SK-N-MC (cell line): ENCODE results near the gene OR10S1.
"Not testable (repeated sequence)": the region's sequence is repeated elsewhere in the genome, so short reads cannot be mapped to it uniquely, and the experiment has no call there.

Experiments used
- DNase-seq: peaks from one replicate; pipeline ENCODE4 v3.0.0-alpha.2; 2011; ENCODE audit warnings: low read depth, low spot score
- H3K27ac ChIP-seq: fragments of 200-600 bp; sonication (generic); 2 replicates; pipeline ENCODE4 v1.5.1; 2016; ENCODE audit warnings: mixed run types
- H3K36me3 ChIP-seq: fragments of 200-600 bp; sonication (generic); 2 replicates; pipeline ENCODE4 v1.6.1; 2017; ENCODE audit warnings: antibody characterized with exemption, low read length, mixed read lengths; ENCODE audit not compliant: insufficient read depth
- H3K4me3 ChIP-seq: fragments of 200-600 bp; sonication (generic); 2 replicates; pipeline ENCODE4 v1.5.1; 2016
- H3K9ac ChIP-seq: fragments of 200-600 bp; sonication (generic); 2 replicates; pipeline ENCODE4 v1.8.0; 2017; ENCODE audit warnings: mixed run types, mixed read lengths; ENCODE audit not compliant: insufficient read length
- H3K9me3 ChIP-seq: fragments of 200-600 bp; sonication (generic); 2 replicates; pipeline ENCODE4 v1.6.1; 2017; ENCODE audit warnings: low read depth, mild to moderate bottlenecking, antibody characterized with exemption, low read length, moderate library complexity, mixed read lengths
- EZH2 ChIP-seq: fragments of 200-600 bp; sonication (generic); IDR thresholded peaks from one replicate; pipeline ENCODE4 v1.6.1; 2017; ENCODE audit warnings: antibody characterized with exemption
- FOXP2 ChIP-seq: optimal IDR thresholded peaks from 2 replicates; pipeline ENCODE3; 2011; ENCODE audit warnings: mild to moderate bottlenecking, moderate library complexity; ENCODE audit not compliant: insufficient read depth; ENCODE audit errors: extremely low read length, control extremely low read depth
- POLR2AphosphoS5 ChIP-seq: IDR thresholded peaks from 2 replicates; pipeline ENCODE4 v1.6.1; 2012; ENCODE audit warnings: mild to moderate bottlenecking, low read depth, low read length, borderline replicate concordance

OR10S1 gene, protein sequence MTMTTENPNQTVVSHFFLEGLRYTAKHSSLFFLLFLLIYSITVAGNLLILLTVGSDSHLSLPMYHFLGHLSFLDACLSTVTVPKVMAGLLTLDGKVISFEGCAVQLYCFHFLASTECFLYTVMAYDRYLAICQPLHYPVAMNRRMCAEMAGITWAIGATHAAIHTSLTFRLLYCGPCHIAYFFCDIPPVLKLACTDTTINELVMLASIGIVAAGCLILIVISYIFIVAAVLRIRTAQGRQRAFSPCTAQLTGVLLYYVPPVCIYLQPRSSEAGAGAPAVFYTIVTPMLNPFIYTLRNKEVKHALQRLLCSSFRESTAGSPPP

DNA sequence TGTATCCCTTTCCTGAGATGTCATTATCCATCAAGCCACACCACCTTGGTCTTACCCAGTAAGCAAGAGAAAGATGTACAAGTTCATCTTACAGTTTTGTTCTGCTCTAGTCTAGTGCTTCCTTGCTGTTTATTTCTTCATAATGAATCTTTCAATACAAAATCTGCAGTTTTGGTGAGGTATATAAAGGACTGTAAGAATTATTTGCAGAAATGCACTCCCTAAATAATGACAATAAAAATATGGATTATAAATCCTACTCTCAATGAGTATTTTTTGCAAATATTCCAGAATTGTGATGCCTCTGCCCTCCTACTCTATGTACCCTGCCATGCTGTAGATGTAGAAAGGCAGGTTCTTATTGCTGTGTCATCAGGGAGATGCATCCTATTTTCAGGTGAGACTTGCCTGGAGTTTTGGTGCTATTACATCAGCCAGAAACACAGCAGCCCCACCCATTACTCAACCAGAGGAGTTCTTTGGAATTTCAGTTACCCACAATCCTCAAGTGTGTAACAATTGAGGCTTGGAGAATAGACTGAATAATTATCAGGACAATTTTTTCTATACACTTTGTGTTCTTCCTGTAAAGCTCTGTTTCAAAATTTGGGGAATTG, at the start of gene OR10S1:
OR10S1 (minus strand) TSS at position 51 of the 617 bp plus-strand sequence. CDS start 117 bp downstream, outside the sequence.
- Histone ChIP-seq H3K9ac (no peak within 1 kb of the TSS), H3K4me3 (no peak within 1 kb of the TSS), H3K9me3 (no peaks in the 10 kb centered on the region), H3K27ac (no peak within 1 kb of the TSS), H3K36me3 (no peaks in the 10 kb centered on the region)
- DNase-seq: no peak
- TF ChIP-seq POLR2AphosphoS5: no peak
- no peak for TF ChIP-seq FOXP2
- no peak for TF ChIP-seq EZH2

DNA sequence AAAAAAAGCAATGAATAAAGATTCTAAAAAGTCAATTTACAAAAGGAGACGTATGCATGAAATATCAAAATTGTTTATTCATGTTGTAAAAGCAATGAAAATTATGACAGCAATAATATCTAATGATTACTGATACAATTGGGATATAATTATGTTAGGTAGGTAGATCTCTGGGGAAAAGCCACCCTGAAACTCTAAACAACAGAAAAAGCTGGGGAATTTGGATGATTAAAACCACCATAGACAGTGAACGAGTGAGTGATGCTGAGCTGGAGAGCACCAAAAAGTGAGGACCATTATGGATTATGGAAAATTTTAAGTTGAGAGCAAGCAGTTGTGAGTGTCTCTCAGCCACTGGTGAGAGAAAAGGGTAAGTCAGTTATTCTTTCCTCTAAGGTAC, 48.9 kb upstream of the OR10S1 start, which contains the start of gene OR10G8:
OR10G8 (plus strand) TSS at position 301 of the 400 bp plus-strand sequence. CDS start 2,825 bp downstream, outside the sequence.
- TF ChIP-seq POLR2AphosphoS5 (no peak), FOXP2 (no peak), EZH2 (no peak)
- H3K36me3 ChIP-seq: no peaks in the 10 kb centered on the region
- DNase-seq: no peak

DNA sequence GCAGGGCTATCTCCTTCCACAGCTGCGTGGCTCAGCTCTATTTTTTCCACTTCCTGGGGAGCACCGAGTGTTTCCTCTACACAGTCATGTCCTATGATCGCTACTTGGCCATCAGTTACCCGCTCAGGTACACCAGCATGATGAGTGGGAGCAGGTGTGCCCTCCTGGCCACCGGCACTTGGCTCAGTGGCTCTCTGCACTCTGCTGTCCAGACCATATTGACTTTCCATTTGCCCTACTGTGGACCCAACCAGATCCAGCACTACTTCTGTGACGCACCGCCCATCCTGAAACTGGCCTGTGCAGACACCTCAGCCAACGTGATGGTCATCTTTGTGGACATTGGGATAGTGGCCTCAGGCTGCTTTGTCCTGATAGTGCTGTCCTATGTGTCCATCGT, 38.3 kb upstream of the OR10S1 start:
- H3K9me3 ChIP-seq: not testable (repeated sequence)

More for the DNA sequence above, 48.9 kb upstream of the OR10S1 start, which contains the start of gene OR10G8:
- Histone ChIP-seq H3K9me3 (no peaks in the 10 kb centered on the region), H3K27ac (no peak within 1 kb of the TSS), H3K9ac (no peak within 1 kb of the TSS), H3K4me3 (no peak within 1 kb of the TSS)

DNA sequence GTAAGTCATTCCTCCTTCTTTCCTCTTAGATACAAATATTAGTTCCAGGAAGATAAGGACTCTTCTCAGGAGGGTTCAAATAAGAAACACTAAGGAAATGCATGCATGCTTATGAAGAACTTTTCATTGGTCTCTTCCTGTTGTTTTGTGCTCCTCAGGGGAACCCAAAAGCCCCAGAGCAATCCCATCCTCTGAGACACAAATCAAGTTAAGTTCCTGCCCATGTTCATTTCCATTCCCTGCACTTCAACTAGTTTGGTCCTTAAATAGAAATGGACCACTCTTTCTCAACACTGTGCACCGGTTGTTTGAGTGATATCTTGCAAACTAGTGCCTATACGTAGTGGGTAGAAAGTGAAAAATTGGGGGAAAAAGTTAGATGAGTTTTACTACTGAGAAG, 35.1 kb upstream of the OR10S1 start, which contains the start of gene OR10G4:
OR10G4 (plus strand) TSS at position 301 of the 400 bp plus-strand sequence. CDS start 2,578 bp downstream, outside the sequence.
- H3K9me3 ChIP-seq: no peaks in the 10 kb centered on the region
- DNase-seq: no peak
- TF ChIP-seq FOXP2 (no peak), EZH2 (no peak), POLR2AphosphoS5 (no peak)
- no peaks in the 10 kb centered on the region for H3K36me3 ChIP-seq
- no peak within 1 kb of the TSS for H3K27ac ChIP-seq
- no peak within 1 kb of the TSS for H3K9ac ChIP-seq
- no peak within 1 kb of the TSS for H3K4me3 ChIP-seq

More for the DNA sequence above, 38.3 kb upstream of the OR10S1 start:
- not testable (repeated sequence) for H3K4me3 ChIP-seq, H3K36me3 ChIP-seq, H3K9ac ChIP-seq, DNase-seq, H3K27ac ChIP-seq

DNA sequence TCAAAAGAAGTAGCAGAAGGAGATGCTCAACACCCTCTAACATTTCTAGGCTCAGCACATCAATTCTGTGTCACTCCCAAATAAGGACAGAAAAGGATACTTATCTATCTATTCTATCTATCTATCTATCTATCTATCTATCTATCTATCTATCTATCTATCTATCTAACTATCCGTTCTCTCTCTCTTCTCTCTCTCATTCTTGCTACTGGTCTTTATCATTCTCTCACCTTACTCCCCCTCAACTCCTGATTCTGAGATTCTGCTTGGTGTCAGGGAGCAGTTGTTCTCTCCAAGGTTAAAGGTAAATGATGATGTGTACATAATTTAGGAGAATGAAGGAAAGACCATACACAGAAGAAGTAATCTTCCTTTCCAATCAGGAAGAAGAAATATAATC, 17.5 kb upstream of the OR10S1 start, which contains the start of gene OR10G6:
OR10G6 (minus strand) TSS at position 43 of the 400 bp plus-strand sequence; CDS start at position 43, 0 bp downstream.
- no peak for DNase-seq
- TF ChIP-seq EZH2: no peak
- no peak for TF ChIP-seq POLR2AphosphoS5
- no peak for TF ChIP-seq FOXP2
- H3K9ac ChIP-seq: no peak within 1 kb of the TSS
- H3K27ac ChIP-seq: no peak within 1 kb of the TSS
- no peaks in the 10 kb centered on the region for H3K36me3 ChIP-seq
- H3K4me3 ChIP-seq: no peak within 1 kb of the TSS
- H3K9me3 ChIP-seq: no peaks in the 10 kb centered on the region

DNA sequence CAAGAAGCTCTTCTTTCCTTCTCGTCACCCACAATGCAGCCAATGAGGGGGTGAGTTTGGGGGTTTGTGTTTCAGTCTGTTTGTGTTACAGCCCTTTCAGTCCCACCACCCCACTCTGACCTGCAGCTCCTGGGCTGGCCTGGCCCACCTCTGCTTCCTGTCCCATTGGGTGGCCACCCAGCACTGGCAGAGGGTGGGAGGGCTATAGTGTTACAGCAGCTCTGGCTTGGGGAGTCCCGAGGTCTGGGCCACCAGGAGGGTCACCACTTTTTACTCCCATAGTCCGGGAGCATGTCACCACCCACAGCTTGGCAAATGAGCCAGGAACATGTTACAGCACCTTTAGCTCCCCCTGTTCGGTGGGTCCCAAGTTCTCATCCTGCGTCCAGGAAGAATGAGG, 1.7 kb upstream of the OR10S1 start:
- no peaks in the 10 kb centered on the region for H3K36me3 ChIP-seq
- H3K27ac ChIP-seq: no peak overlapping the region
- no peak overlapping the region for H3K4me3 ChIP-seq
- no peak overlapping the region for H3K9ac ChIP-seq
- no peak for DNase-seq
- H3K9me3 ChIP-seq: no peaks in the 10 kb centered on the region
- TF ChIP-seq POLR2AphosphoS5 (no peak), FOXP2 (no peak), EZH2 (no peak)

DNA sequence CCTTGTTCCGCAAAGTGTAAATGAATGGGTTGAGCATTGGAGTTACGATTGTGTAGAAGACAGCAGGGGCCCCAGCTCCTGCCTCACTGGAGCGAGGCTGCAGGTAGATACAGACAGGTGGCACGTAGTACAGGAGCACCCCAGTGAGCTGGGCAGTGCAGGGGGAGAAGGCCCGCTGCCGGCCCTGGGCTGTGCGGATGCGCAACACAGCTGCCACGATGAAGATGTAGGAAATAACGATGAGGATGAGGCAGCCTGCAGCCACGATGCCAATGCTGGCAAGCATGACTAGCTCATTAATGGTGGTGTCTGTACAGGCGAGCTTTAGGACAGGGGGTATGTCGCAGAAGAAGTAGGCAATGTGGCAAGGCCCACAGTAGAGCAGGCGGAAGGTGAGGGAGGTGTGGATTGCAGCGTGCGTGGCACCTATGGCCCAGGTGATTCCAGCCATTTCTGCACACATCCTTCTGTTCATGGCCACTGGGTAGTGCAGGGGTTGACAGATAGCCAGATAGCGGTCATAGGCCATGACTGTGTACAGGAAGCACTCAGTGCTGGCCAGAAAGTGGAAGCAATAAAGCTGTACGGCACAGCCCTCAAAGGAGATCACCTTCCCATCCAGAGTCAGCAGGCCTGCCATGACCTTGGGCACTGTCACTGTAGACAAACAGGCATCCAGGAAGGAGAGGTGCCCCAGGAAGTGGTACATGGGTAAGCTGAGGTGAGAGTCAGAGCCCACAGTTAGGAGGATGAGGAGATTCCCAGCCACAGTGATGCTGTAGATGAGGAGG, 616 bp downstream of the OR10S1 start:
- DNase-seq: no peak
- no peak overlapping the region for H3K9ac ChIP-seq
- no peak overlapping the region for H3K27ac ChIP-seq
- no peaks in the 10 kb centered on the region for H3K36me3 ChIP-seq
- H3K9me3 ChIP-seq: no peaks in the 10 kb centered on the region
- TF ChIP-seq POLR2AphosphoS5 (no peak), FOXP2 (no peak), EZH2 (no peak)
- no peak overlapping the region for H3K4me3 ChIP-seq

DNA sequence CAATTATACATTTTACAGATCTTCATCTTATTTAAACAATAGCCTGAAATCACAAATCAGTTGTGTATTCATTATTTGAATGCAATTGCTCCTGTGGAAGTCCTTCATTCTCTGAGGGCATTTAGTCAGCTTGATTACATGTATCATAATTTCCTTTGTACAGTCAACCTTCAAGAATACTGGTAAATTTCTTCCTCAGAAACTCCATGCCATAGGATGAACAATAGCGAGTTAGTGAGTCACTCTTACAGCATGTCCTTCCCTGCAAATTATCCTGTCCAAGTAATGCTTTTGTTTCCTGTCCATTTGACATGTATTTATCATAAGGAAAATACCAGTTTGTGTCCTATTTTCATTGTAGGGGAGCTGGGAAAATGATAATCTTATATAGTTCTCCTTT, 3.8 kb downstream of the OR10S1 start:
- DNase-seq: no peak
- H3K27ac ChIP-seq: no peak overlapping the region
- TF ChIP-seq EZH2 (no peak), FOXP2 (no peak), POLR2AphosphoS5 (no peak)
- no peaks in the 10 kb centered on the region for H3K9me3 ChIP-seq
- no peaks in the 10 kb centered on the region for H3K36me3 ChIP-seq
- H3K9ac ChIP-seq: no peak overlapping the region
- H3K4me3 ChIP-seq: no peak overlapping the region
